ENCODE results near the gene GJA1. TPM values are rescaled to one million over a fixed set of nuclear protein-coding genes. Genes with fewer than 3 reads are reported as not detected.
"Not testable (repeated sequence)": the region's sequence is repeated elsewhere in the genome, so short reads cannot be mapped to it uniquely, and the experiment has no call there.

GJA1 gene
- total RNA-seq, 4 donors from 2014 or later, result 6.8 to 10.8 (median 9.2) TPM

- H3K9me3 ChIP-seq, result no peaks in the 10 kb centered on the region
- intact Hi-C loops (cut with DNase I; ENCODE audit: low total_unique reads), result loop anchor here (5.0 to 10.0 kb wide), 3 partner anchors 67 to 935 kb away; no protein-coding TSS in a partner anchor
- DNase-seq (no peak), ATAC-seq (no peak)
- H3K4me1 ChIP-seq, result peaks cover 7 to 13% of the 10 kb centered on the region in 2 donors
- peaks cover 18 to 35% (median 30%) of the 10 kb centered on the region in 3 donors for H3K27me3 ChIP-seq
- TF ChIP-seq CTCF (IDR thresholded peaks at IDR 0.05 in 4 of 5, conservative IDR thresholded peaks at IDR 0.05 in 1 of 5), result no peak
- TF ChIP-seq POLR2A (IDR thresholded peaks at IDR 0.05), result no peak
- in situ Hi-C loops (cut with MboI; ENCODE audit: low sequenced_read_pairs in 4 of 4), result loop anchor here in 2 of 4 donors (10.0 to 25.0 kb wide), 2 partner anchors 422 to 745 kb away; no protein-coding TSS in a partner anchor
- H3K36me3 ChIP-seq, result no peaks in the 10 kb centered on the region
- H3K4me3 ChIP-seq, result no peak overlapping the region
- H3K27ac ChIP-seq, result peak overlapping the region; percentile 1 to 79 (median 77)
These were observed 4.5 kb downstream of the GJA1 start for GRCh38 chr6:121439926-121440325.

GRCh38 chr6:121441477-121441876, 6.0 kb downstream of the GJA1 start:
- intact Hi-C loops (cut with DNase I; ENCODE audit: low total_unique reads) (no loop called here), in situ Hi-C loops (cut with MboI; ENCODE audit: low sequenced_read_pairs in 4 of 4) (loop anchor here in 1 of 4 donors (25.0 kb wide), 1 partner anchor 421 kb away; no protein-coding TSS in a partner anchor)
- TF ChIP-seq POLR2A (IDR thresholded peaks at IDR 0.05) (no peak), CTCF (IDR thresholded peaks at IDR 0.05 in 4 of 5, conservative IDR thresholded peaks at IDR 0.05 in 1 of 5) (no peak)
- Histone ChIP-seq H3K36me3 (no peaks in the 10 kb centered on the region), H3K27ac (peak overlapping the region; percentile 9 to 35 (median 30)), H3K9me3 (no peaks in the 10 kb centered on the region), H3K4me3 (peak overlapping the region in 1 of 4 donors; percentile 7), H3K4me1 (peaks cover 4 to 8% of the 10 kb centered on the region in 2 donors), H3K27me3 (peaks cover 8 to 24% (median 18%) of the 10 kb centered on the region in 3 donors)
- ATAC-seq (no peak), DNase-seq (no peak)

- H3K4me3 ChIP-seq, result no peak overlapping the region
- intact Hi-C loops (cut with DNase I; ENCODE audit: low total_unique reads), result no loop called here
- no peak for TF ChIP-seq POLR2A (IDR thresholded peaks at IDR 0.05)
- no peak for DNase-seq
- H3K9me3 ChIP-seq, result no peaks in the 10 kb centered on the region
- in situ Hi-C loops (cut with MboI; ENCODE audit: low sequenced_read_pairs in 4 of 4), result loop anchor here in 1 of 4 donors (25.0 kb wide), 1 partner anchor 420 kb away; no protein-coding TSS in a partner anchor
- no peaks in the 10 kb centered on the region for H3K36me3 ChIP-seq
- peak overlapping the region in 1 of 4 donors; percentile 12 for H3K27ac ChIP-seq
- no peak for ATAC-seq
- peaks cover 0 to 1% of the 10 kb centered on the region in 2 donors for H3K4me1 ChIP-seq
- peaks cover 0 to 13% (median 7%) of the 10 kb centered on the region in 3 donors for H3K27me3 ChIP-seq
These were observed 7.1 kb downstream of the GJA1 start for GRCh38 chr6:121442576-121442975.

- in situ Hi-C loops (cut with MboI; ENCODE audit: low sequenced_read_pairs in 4 of 4) (loop anchor here in 1 of 4 donors (25.0 kb wide), 1 partner anchor 418 kb away; no protein-coding TSS in a partner anchor), intact Hi-C loops (cut with DNase I; ENCODE audit: low total_unique reads) (no loop called here)
- Histone ChIP-seq H3K27me3 (no peaks in the 10 kb centered on the region), H3K27ac (no peak overlapping the region), H3K36me3 (no peaks in the 10 kb centered on the region), H3K4me3 (no peak overlapping the region), H3K4me1 (no peaks in the 10 kb centered on the region), H3K9me3 (no peaks in the 10 kb centered on the region)
- TF ChIP-seq POLR2A (IDR thresholded peaks at IDR 0.05), result no peak
- no peak for TF ChIP-seq CTCF (IDR thresholded peaks at IDR 0.05 in 4 of 5, conservative IDR thresholded peaks at IDR 0.05 in 1 of 5)
- no peak for DNase-seq
- no peak for ATAC-seq
These were observed 8.6 kb downstream of the GJA1 start for GRCh38 chr6:121443971-121444541.

- H3K36me3 ChIP-seq; DNase-seq; H3K27me3 ChIP-seq; H3K9me3 ChIP-seq; ATAC-seq; H3K4me3 ChIP-seq; H3K27ac ChIP-seq; H3K4me1 ChIP-seq; intact Hi-C loops (cut with DNase I; ENCODE audit: low total_unique reads): not testable (repeated sequence)
- in situ Hi-C loops (cut with MboI; ENCODE audit: low sequenced_read_pairs in 4 of 4), result loop anchor here in 1 of 4 donors (25.0 kb wide), 1 partner anchor 416 kb away; no protein-coding TSS in a partner anchor
These were observed 11.3 kb downstream of the GJA1 start for GRCh38 chr6:121446705-121447104.

GRCh38 chr6:121447746-121448145, 12.3 kb downstream of the GJA1 start:
- H3K36me3 ChIP-seq; intact Hi-C loops (cut with DNase I; ENCODE audit: low total_unique reads); H3K27me3 ChIP-seq; H3K4me1 ChIP-seq; H3K4me3 ChIP-seq; H3K27ac ChIP-seq; ATAC-seq; H3K9me3 ChIP-seq; DNase-seq: not testable (repeated sequence)
- in situ Hi-C loops (cut with MboI; ENCODE audit: low sequenced_read_pairs in 4 of 4), result loop anchor here in 1 of 4 donors (25.0 kb wide), 1 partner anchor 415 kb away; no protein-coding TSS in a partner anchor

GRCh38 chr6:121448528-121448927, 13.1 kb downstream of the GJA1 start:
- H3K36me3 ChIP-seq; H3K9me3 ChIP-seq; H3K4me1 ChIP-seq; intact Hi-C loops (cut with DNase I; ENCODE audit: low total_unique reads); H3K4me3 ChIP-seq; H3K27me3 ChIP-seq; DNase-seq; H3K27ac ChIP-seq; ATAC-seq: not testable (repeated sequence)
- in situ Hi-C loops (cut with MboI; ENCODE audit: low sequenced_read_pairs in 4 of 4), result loop anchor here in 1 of 4 donors (25.0 kb wide), 1 partner anchor 414 kb away; no protein-coding TSS in a partner anchor
